SK-N-SH (cell line): Measurements from ENCODE around the gene CORO6. TPM values are rescaled to one million over a fixed set of nuclear protein-coding genes. Genes with fewer than 3 reads are reported as not detected.

Source experiments
- CTCF ChIA-PET: fragments of 300-600, 350-600 bp; formaldehyde crosslinking; extraction: SDS; loops from one replicate; lab custom pipeline; 2021; lab: Yijun Ruan, JAX
- POLR2A ChIA-PET: fragments of 350-600 bp; sonication (Branson Sonifier 250); formaldehyde crosslinking; extraction: SDS; loops from one replicate; lab custom pipeline; 2020; ENCODE audit warnings: antibody characterized with exemption, inconsistent platforms; lab: Yijun Ruan, JAX
- DNase-seq: peaks from one replicate; pipeline ENCODE4 v3.0.0; 2012
- H2AFZ ChIP-seq: fragments of 200-600 bp; sonication (generic); 2 replicates; pipeline ENCODE4 v1.8.1; 2016; ENCODE audit warnings: antibody characterized with exemption, mild to moderate bottlenecking, low read depth
- H3F3A ChIP-seq: fragments of 200-600 bp; sonication (generic); replicated peaks from 2 replicates; pipeline ENCODE3; 2016; ENCODE audit warnings: antibody characterized with exemption, mild to moderate bottlenecking; ENCODE audit not compliant: insufficient read depth
- H3K27ac ChIP-seq, 2 experiments: fragments of 200-500 bp in 1 of 2; fragments of 200-600 bp in 1 of 2; sonication (Bioruptor generic) in 1 of 2; sonication (generic), shearing (Covaris generic) in 1 of 2; 2 replicates each; pipeline versions ENCODE4 v1.5.1 to v1.6.1; 2014 to 2016; ENCODE audit warnings: low read depth in 2 of 2, inconsistent platforms in 1 of 2, low read length in 1 of 2, mild to moderate bottlenecking in 1 of 2, mixed read lengths in 1 of 2
- H3K27me3 ChIP-seq: fragments of 200-600 bp; sonication (generic), shearing (Covaris generic); 2 replicates; pipeline ENCODE4 v1.6.1; 2016; ENCODE audit warnings: mixed run types; ENCODE audit not compliant: insufficient read depth
- H3K36me3 ChIP-seq, 2 experiments: fragments of 200-500 bp in 1 of 2; fragments of 200-600 bp in 1 of 2; sonication (Bioruptor generic) in 1 of 2; sonication (generic) in 1 of 2; replicated peaks in 1 of 2; 2 replicates each; pipeline versions ENCODE3 to v1.5.1; 2014 to 2016; ENCODE audit warnings: low read length in 1 of 2, mild to moderate bottlenecking in 1 of 2; ENCODE audit not compliant: insufficient read depth in 2 of 2, control insufficient read depth in 1 of 2
- H3K4me1 ChIP-seq, 2 experiments: fragments of 200-500 bp in 1 of 2; fragments of 200-600 bp in 1 of 2; sonication (Bioruptor generic) in 1 of 2; sonication (generic), shearing (Covaris generic) in 1 of 2; 2 replicates each; pipeline versions ENCODE4 v1.5.1 to v1.6.1; 2014 to 2016; ENCODE audit warnings: low read depth in 1 of 2, low read length in 1 of 2, mixed run types in 1 of 2; ENCODE audit not compliant: insufficient read depth in 2 of 2, control insufficient read depth in 1 of 2
- H3K4me2 ChIP-seq: fragments of 200-600 bp; sonication (generic), shearing (Covaris generic); 2 replicates; pipeline ENCODE4 v1.6.1; 2017; ENCODE audit warnings: mixed run types
- H3K4me3 ChIP-seq, 2 experiments: fragments of 200-500 bp in 1 of 2; fragments of 200-600 bp in 1 of 2; sonication (Bioruptor generic) in 1 of 2; sonication (generic), shearing (Covaris generic) in 1 of 2; 2 replicates each; pipeline versions ENCODE4 v1.5.1 to v1.8.1; 2014 to 2016; ENCODE audit warnings: low read depth in 2 of 2, inconsistent platforms in 1 of 2, low read length in 1 of 2, mild to moderate bottlenecking in 1 of 2, mixed read lengths in 1 of 2, moderate library complexity in 1 of 2
- H3K79me2 ChIP-seq: fragments of 200-600 bp; sonication (generic); 2 replicates; pipeline ENCODE4 v1.8.1; 2017; ENCODE audit warnings: mild to moderate bottlenecking; ENCODE audit not compliant: insufficient read depth
- H3K9ac ChIP-seq: fragments of 200-600 bp; sonication (generic); 2 replicates; pipeline ENCODE4 v1.6.1; 2017; ENCODE audit warnings: mixed run types
- H3K9me2 ChIP-seq: fragments of 200-600 bp; sonication (generic); 2 replicates; pipeline ENCODE4 v1.6.1; 2017; ENCODE audit warnings: mixed run types
- H3K9me3 ChIP-seq: fragments of 200-600 bp; sonication (generic); 2 replicates; pipeline ENCODE4 v1.6.1; 2017; ENCODE audit warnings: mixed run types, mild to moderate bottlenecking, moderate library complexity
- H4K20me1 ChIP-seq: fragments of 200-600 bp; sonication (generic); 2 replicates; pipeline ENCODE4 v1.6.1; 2017; ENCODE audit warnings: mild to moderate bottlenecking, mixed run types; ENCODE audit not compliant: insufficient read depth
- CHD2 ChIP-seq: fragments of 150-350 bp; IDR thresholded peaks from 2 replicates; pipeline ENCODE4 v1.6.1; 2018; ENCODE audit warnings: low read length; ENCODE audit not compliant: partially characterized antibody
- CTCF ChIP-seq: fragments of 200-600 bp; sonication (generic); IDR thresholded peaks from 2 replicates; pipeline ENCODE4 v1.6.1; 2017; ENCODE audit warnings: antibody characterized with exemption, mild to moderate bottlenecking, moderate library complexity
- EP300 ChIP-seq, 2 experiments: IDR thresholded peaks; 2 replicates each; pipeline versions ENCODE4 v1.4.0 to v1.6.1; 2012; ENCODE audit warnings: borderline replicate concordance in 1 of 2, low read depth in 1 of 2, low read length in 1 of 2
- FOSL2 ChIP-seq: IDR thresholded peaks from 2 replicates; pipeline ENCODE4 v1.4.0; 2012; ENCODE audit warnings: low read depth, mild to moderate bottlenecking, moderate library complexity, borderline replicate concordance
- FOXJ3 ChIP-seq: sonication (generic); formaldehyde crosslinking; IDR thresholded peaks from 2 replicates; pipeline ENCODE4 v1.5.1; 2020; ENCODE audit warnings: mild to moderate bottlenecking, missing genetic modification reagents
- GABPA ChIP-seq: IDR thresholded peaks from 2 replicates; pipeline ENCODE4 v1.4.0; 2012; ENCODE audit warnings: low read depth, mild to moderate bottlenecking
- GATA2 ChIP-seq: sonication (generic); formaldehyde crosslinking; IDR thresholded peaks from 2 replicates; pipeline ENCODE4 v1.5.0; 2020; ENCODE audit warnings: mild to moderate bottlenecking, missing genetic modification reagents
- JUND ChIP-seq: IDR thresholded peaks from 2 replicates; pipeline ENCODE4 v1.4.0; 2012
- MXI1 ChIP-seq: IDR thresholded peaks from 2 replicates; pipeline ENCODE4 v1.6.1; 2012; ENCODE audit warnings: mild to moderate bottlenecking, low read depth, low read length, improper control_type of control experiment
- NFIC ChIP-seq: IDR thresholded peaks from 2 replicates; pipeline ENCODE4 v1.4.0; 2012; ENCODE audit warnings: borderline replicate concordance
- NRF1 ChIP-seq: IDR thresholded peaks from 2 replicates; pipeline ENCODE4 v1.6.1; 2012; ENCODE audit warnings: low read depth, mild to moderate bottlenecking, low read length
- PBX3 ChIP-seq: IDR thresholded peaks from 2 replicates; pipeline ENCODE4; 2012
- RFX5 ChIP-seq: IDR thresholded peaks from 2 replicates; pipeline ENCODE4 v1.6.1; 2012; ENCODE audit warnings: mild to moderate bottlenecking, improper control_type of control experiment, low read length
- RXRA ChIP-seq: IDR thresholded peaks from 2 replicates; pipeline ENCODE4 v1.4.0; 2012; ENCODE audit warnings: low read depth, mild to moderate bottlenecking, borderline replicate concordance
- TAF1 ChIP-seq: IDR thresholded peaks from 2 replicates; pipeline ENCODE4 v1.6.1; 2012; ENCODE audit warnings: low read depth, mild to moderate bottlenecking, low read length, moderate library complexity, borderline replicate concordance
- USF1 ChIP-seq: IDR thresholded peaks from 2 replicates; pipeline ENCODE4 v1.4.0; 2012; ENCODE audit warnings: low read depth, borderline replicate concordance
- ZBTB33 ChIP-seq: IDR thresholded peaks from 2 replicates; pipeline ENCODE4 v1.4.0; 2012; ENCODE audit warnings: low read depth, borderline replicate concordance
- WGBS: methylation state at CpG from one replicate; pipeline ENCODE4 v1.1.6; 2017; ENCODE audit warnings: low lambda C conversion rate; 5-methylcytosine and 5-hydroxymethylcytosine counted together
- polyA plus RNA-seq, 3 experiments: library from polyadenylated mRNA; depleted of rRNA; stranded (reverse); fragments of >200 nt; gene quantifications; 2 replicates each; pipeline ENCODE4 v1.2.3, GENCODE V29; 2012

Gene CORO6
- polyA plus RNA-seq, 1 of the 3 experiments (the other 2 are of a cell fraction): 18.4 TPM

- no peak for TF ChIP-seq FOSL2
- no peak for TF ChIP-seq NFIC
- no peak for TF ChIP-seq PBX3
- TF ChIP-seq FOXJ3 (CRISPR knock-in tag): no peak
- no peak for TF ChIP-seq CTCF
- TF ChIP-seq EP300 (IDR thresholded peaks at IDR 0.05; ENCODE audit: borderline replicate concordance in 1 of 2, low read depth in 1 of 2, low read length in 1 of 2): no peak
- TF ChIP-seq RFX5: no peak
- no peak for TF ChIP-seq JUND
- no peak for TF ChIP-seq NRF1
- no peak for DNase-seq
- 81% methylated on average over 2 of the region's 2 CpGs for WGBS
- ChIA-PET CTCF (interaction anchor here (1.0 to 1.1 kb wide), 3 partner anchors 11 to 302 kb away, joined by 3 to 10 read pairs (median 3); no protein-coding TSS in a partner anchor), POLR2A (interaction anchor here (1.1 kb wide), 1 partner anchor 14 kb away, joined by 3 read pairs; no protein-coding TSS in a partner anchor)
- Histone ChIP-seq H3K27ac (peak overlapping the region in 1 of 2 experiments; percentile 88; a peak in 2 of 4 replicates), H3K36me3 (peaks cover 10 to 50% of the 10 kb centered on the region in 2 experiments), H3K9ac (no peak overlapping the region), H3F3A (no peaks in the 10 kb centered on the region), H3K4me2 (no peak overlapping the region), H3K79me2 (no peaks in the 10 kb centered on the region), H2AFZ (no peak overlapping the region), H3K9me2 (no peaks in the 10 kb centered on the region), H3K4me1 (peaks cover 0 to 73% of the 10 kb centered on the region in 2 experiments; a peak in 2 of 4 replicates), H4K20me1 (no peaks in the 10 kb centered on the region), H3K4me3 (no peak overlapping the region), H3K27me3 (no peaks in the 10 kb centered on the region), H3K9me3 (no peaks in the 10 kb centered on the region)
Measured at GRCh38 chr17:29628644-29629043, 5.9 kb upstream of the CORO6 start.

GRCh38 chr17:29627951-29628350 lies 5.2 kb upstream of the CORO6 start:
- CTCF ChIA-PET: interaction anchor here (0.9 to 1.1 kb wide), 4 partner anchors 159 to 465 kb away, joined by 3 to 5 read pairs (median 4); no protein-coding TSS in a partner anchor

More at GRCh38 chr17:29627951-29628350, 5.2 kb upstream of the CORO6 start:
- Histone ChIP-seq H3K4me3 (no peak overlapping the region), H3K9me3 (no peaks in the 10 kb centered on the region), H3K9ac (no peak overlapping the region), H3K4me2 (no peak overlapping the region), H3K4me1 (peaks cover 0 to 79% of the 10 kb centered on the region in 2 experiments; a peak in 2 of 4 replicates), H3K9me2 (no peaks in the 10 kb centered on the region), H3K36me3 (peaks cover 10 to 43% of the 10 kb centered on the region in 2 experiments), H3K27me3 (no peaks in the 10 kb centered on the region), H3K79me2 (no peaks in the 10 kb centered on the region), H3F3A (no peaks in the 10 kb centered on the region), H4K20me1 (no peaks in the 10 kb centered on the region), H3K27ac (peak overlapping the region in 1 of 2 experiments; percentile 88; a peak in 1 of 4 replicates), H2AFZ (no peak overlapping the region)
- 95% methylated on average over 1 of the region's 1 CpG for WGBS
- no peak for DNase-seq
- POLR2A ChIA-PET: no interaction called here
- TF ChIP-seq ZBTB33: no peak
- TF ChIP-seq CHD2: no peak
- no peak for TF ChIP-seq EP300 (IDR thresholded peaks at IDR 0.05; ENCODE audit: borderline replicate concordance in 1 of 2, low read depth in 1 of 2, low read length in 1 of 2)
- no peak for TF ChIP-seq RXRA
- TF ChIP-seq TAF1: no peak
- TF ChIP-seq GABPA: no peak
- TF ChIP-seq CTCF: no peak
- no peak for TF ChIP-seq GATA2 (CRISPR knock-in tag)
- no peak for TF ChIP-seq MXI1
- no peak for TF ChIP-seq USF1
